Measurements from ENCODE around the gene CYB5R4.
"Not testable (repeated sequence)": the region's sequence is repeated elsewhere in the genome, so short reads cannot be mapped to it uniquely, and the experiment has no call there.

Gene CYB5R4

GRCh38 chr6:83914953-83915352, 55.5 kb downstream of the CYB5R4 start:
- DNase-seq: no peak

GRCh38 chr6:83917001-83917400, 57.5 kb downstream of the CYB5R4 start:
- no peak for DNase-seq

DNA sequence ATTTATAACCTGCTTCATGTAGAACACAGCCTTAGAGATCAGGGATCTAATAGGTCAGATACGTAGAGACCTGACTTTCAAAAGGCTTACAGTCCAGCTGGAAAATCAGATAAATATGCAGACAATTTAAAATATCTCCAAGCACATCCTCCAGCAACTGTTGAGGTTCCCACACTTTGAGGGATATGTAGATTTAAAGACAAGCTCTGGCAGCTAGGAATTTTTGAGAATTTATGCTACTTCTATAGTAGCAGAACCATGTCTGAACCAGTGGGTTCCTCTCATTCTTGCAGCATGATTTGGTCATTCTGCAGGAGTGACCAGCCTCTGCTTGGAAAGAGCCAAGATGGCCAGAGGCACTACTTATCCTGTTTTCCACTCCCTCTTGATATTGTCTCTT, 60.5 kb downstream of the CYB5R4 start:
- DNase-seq: no peak

GRCh38 chr6:83921315-83921714, 61.8 kb downstream of the CYB5R4 start:
- no peak for DNase-seq

DNA sequence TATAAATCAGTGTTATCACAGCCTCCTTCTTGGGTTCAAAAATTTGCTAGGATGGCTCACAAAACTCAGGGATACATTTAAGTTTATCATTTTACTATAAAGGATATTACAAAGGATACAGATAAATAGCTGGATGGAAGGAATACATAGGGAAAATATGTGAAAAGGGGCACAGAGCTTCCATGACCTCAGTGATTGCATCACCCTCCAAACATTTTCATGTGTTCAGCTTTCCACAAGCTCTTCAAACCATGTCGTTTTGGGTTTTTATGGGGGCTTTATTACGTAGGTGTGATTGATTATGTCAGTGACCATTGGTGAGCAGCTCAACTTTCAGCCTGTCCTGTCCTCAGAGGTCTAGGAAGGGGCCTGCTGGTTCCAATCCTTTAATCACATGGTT, 68.0 kb downstream of the CYB5R4 start:
- no peak for DNase-seq

- DNase-seq: no peak
Observed at GRCh38 chr6:83928286-83928685, 68.8 kb downstream of the CYB5R4 start.

DNA sequence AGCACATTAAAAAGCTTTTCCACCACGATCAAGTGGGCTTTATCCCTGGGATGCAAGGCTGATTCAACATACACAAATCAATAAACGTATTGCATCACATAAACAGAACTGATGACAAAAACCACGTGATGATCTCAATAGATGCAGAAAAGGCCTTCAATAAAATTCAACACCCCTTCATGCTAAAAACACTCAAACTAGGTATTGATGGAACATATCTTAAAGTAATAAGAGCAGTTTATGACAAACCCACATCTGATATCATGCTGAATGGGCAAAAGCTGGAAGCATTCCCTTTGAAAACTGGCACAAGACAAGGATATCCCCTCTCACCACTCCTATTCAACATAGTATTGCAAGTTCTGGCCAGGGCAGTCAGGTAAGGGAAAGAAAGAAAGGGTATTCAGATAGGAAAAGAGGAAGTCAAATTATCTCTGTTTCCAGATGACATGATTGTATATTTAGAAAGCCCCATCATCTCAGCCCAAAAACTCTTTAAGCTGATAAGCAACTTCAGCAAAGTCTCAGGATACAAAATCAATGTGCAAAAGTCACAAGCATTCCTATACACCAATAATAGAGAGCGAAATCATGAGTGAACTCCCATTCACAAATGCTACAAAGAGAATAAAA, 86.8 kb downstream of the CYB5R4 start:
- DNase-seq: not testable (repeated sequence)

GRCh38 chr6:83947983-83948382, 88.5 kb downstream of the CYB5R4 start:
- DNase-seq: not testable (repeated sequence)

DNA sequence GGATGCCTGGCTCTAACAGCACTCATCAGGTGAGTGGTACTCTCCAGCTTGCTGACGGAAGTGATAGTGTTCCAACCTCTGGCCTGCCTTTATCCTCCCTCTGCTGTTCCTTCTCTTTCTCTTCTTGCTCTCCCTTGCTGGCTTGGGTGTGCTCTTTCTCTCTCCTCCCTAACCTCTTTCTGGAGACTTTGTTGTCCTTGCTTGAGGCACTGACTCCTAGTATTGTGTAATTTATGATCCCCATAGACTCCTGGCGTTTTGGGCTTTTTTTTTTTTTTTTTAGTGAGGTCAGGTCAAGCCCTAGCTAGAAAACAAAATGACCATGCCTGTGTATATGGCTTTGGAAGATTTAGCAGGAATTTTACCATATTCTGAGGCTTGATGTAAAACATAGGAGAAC, 89.4 kb downstream of the CYB5R4 start:
- DNase-seq: no peak

GRCh38 chr6:83951423-83951822, 91.9 kb downstream of the CYB5R4 start:
- DNase-seq: not testable (repeated sequence)

DNA sequence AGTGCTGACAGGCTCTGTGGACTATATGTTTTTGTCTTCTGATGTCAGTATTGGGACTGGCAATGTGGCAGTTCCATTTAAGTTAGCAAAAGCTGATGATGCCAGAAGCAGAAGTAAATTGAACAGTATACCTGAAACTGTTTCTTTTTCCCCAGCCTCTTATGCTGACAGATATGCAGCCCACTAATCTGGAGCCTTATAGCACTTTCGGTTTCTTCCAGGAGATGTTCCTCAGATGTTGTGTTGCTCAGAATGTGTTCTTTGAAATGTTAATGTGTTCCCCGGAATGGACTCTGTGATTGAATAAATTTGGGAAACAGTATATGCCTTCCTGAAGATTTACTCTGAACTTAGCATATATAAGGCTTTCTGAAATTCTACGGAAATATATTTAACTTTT, 93.3 kb downstream of the CYB5R4 start:
- no peak for DNase-seq

GRCh38 chr6:83954371-83954770, 94.9 kb downstream of the CYB5R4 start:
- DNase-seq: no peak

DNA sequence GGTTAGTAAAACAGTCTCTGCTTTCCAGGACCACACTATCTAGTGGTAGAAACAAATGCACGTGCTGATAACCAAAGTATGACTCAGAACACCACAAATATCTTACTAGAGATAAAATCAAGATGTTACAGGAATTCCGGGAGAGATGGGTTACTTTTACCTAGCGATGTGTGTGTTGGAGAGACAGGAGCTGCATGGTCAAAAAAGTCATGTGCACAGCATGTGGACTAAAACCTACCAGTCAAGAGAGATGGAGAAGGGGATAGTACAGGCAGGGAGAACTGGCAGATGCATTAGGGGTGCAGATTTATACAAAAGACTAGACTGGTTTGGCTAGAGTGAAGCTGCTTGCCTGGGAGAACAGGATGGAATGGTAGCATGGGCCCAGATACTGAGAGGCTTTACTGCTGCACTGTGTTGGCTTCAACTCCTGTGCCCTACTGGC, 98.8 kb downstream of the CYB5R4 start:
- DNase-seq: no peak

DNA sequence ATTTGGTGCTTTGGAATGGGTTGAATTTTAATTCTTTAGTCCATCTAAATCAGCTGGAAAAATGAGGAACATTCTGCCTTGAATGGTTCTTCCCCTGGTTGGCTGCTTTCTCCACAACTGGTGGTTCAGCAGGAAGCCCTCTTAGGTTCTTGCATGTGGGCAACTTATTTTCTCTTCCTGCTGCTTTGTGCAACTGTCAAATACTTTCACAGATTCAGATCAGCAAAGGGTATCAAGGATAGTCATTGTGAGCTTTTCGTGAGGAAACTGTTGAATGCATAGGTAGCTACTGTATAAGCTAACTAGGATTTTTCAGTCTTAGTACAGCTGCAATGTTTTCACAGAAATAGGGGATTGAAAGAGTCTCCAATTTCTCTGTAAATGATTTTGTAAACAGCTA, 101.2 kb downstream of the CYB5R4 start:
- DNase-seq: no peak

DNA sequence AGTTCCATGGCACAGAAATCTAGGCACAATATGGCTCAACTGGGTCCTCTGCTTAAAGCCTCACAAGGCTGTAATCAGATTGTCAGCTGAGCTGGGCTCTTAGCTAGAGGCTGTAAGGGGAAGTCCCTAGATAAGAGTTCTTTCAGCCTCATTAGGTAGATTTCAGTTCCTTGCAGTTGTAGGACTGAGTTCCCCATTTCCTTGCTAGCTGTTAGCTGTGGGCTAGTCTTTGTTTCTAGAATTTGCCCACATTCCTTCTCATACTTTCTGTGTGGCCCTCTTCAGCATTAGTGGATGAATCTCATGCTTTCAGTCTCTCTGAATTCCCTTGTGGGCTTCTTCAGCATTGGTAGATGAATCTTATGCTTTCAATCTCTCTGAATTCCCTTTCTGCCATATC, 103.1 kb downstream of the CYB5R4 start:
- DNase-seq: no peak

GRCh38 chr6:83966539-83966938, 107.0 kb downstream of the CYB5R4 start:
- DNase-seq: no peak

DNA sequence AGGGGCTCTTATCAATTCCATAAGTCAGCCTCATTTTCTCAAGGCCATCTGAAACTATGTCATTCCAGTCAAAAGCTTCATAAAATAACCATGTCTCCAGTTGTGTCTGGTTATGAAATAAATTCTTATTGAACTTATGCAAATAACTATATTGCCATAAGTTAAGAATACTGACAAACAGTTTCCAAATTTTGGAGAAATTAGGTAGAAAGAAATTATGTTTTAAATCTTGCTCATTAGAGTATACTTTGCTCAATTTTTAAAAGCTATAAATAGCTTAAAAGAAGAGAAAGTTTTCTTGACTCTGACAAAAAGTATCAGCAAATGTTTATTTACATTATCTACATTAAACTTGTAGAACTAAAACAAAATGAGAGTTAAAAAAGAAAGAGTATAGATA, 111.1 kb downstream of the CYB5R4 start:
- no peak for DNase-seq

GRCh38 chr6:83974409-83975050, 115.0 kb downstream of the CYB5R4 start:
- no peak for DNase-seq

DNA sequence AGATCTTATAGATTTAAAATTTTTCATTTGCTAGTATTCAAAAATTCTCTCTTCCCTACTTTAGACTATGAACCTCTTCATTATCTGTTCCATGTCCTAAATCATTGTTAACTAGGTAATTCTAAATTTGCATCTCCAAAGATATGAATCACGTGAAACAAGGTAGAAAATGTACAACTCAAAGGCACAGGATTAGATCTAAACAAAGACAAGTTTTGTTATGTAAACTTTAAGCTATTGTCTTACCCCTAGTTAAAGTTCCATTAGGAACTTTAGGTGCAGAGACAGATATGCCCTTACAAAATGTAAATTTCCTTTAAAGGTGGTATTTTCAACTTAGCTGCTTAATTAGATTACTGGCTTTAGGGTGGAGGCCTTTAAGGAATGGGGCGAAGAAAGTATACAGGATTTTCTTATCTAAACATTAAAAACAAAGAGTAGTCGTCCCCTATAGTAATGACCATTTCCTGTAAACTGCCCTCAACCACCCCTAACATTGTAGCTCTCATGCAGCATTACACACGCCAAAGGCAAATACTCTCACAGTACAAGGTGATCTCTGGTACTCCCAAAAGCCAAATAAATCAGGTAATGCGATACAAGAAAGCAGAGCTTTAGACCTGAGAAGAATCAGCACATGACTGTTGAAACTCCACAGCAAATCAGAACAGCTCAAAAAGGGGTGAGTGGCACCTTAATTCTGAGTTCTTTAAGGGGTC, 116.7 kb downstream of the CYB5R4 start:
- DNase-seq: no peak

DNA sequence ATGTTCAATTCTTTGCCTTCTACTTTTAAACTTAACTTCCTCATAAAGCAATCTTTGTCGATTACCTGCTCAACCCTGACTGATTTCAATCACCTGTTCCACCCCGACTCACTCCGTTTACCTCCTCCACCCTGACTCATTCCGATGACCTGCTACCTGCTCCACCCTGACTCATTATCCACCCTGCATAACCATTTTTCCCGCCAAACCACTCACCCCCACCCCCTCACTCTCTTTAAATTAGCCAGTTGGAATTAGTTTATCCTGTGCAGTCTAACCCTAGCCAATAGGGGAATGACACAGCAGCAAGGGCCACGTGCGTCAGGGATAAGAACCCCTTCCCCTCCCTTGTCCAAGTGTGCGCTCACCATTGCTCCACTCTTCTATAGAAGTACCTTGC, 117.4 kb downstream of the CYB5R4 start:
- no peak for DNase-seq

- DNase-seq: no peak
Observed at GRCh38 chr6:83978324-83978734, 118.8 kb downstream of the CYB5R4 start.

DNA sequence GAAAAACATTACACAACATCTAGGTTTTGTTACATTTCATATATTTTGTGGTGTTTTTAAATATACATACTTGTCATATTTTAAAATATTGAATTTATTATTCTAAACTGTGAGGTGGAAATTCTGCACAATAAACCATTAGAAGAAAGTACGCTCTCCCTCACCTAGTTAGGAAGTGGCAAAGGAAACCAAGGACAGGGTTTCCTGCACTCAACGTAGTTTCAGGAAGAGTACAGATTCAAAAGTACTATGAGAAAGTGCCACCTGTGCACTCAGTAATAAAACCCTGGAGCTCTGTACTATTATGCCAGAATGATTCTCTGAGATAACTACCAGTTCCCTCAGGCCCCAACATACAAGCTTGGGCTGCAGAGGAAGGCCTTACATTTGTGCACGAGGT, 119.5 kb downstream of the CYB5R4 start:
- DNase-seq: no peak

- DNase-seq: no peak
Observed at GRCh38 chr6:83984411-83984810, 124.9 kb downstream of the CYB5R4 start.

DNA sequence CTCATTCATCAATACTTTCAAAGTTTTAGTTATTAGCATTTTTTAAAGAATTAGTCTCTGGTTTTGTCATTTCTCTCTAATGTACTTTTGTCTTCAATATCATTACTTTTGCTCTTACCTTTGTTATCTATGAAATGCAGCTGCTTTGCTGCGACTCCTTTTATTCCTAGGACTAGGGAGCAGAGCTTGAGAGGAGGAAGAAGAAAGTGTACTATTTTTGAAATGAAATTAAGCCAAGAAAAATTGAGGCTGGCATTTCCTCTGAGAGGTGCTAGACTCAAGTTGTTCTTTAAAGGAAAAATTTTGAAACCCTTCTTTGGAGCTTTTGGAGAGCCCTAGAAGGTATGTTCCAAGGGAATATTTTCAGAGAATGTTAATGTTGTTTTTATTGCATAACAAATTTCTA, 125.8 kb downstream of the CYB5R4 start:
- no peak for DNase-seq

Data from NCI-H774 (cell line).